HG03175 (cell line): ENCODE results near the gene BCS1L.

Experiments
- ATAC-seq: cut with Tn5 transposase; IDR thresholded peaks from one replicate; pipeline ENCODE4 v1.9.1; 2021; ENCODE audit warnings: mild to moderate bottlenecking, moderate library complexity; ENCODE audit not compliant: unreplicated experiment

The BCS1L gene

GRCh38 chr2:218659258-218659987 is at the start of gene BCS1L, which contains the start of gene ZNF142:
Gene BCS1L (plus strand): TSS chr2:218659683. CDS start chr2:218660988, 1,305 bp downstream.
Gene ZNF142 (minus strand): TSS chr2:218659623. CDS start chr2:218656429, 3,194 bp downstream.
- ATAC-seq: peak; percentile 96

GRCh38 chr2:218615868-218616315 is 43.6 kb upstream of the BCS1L start:
- ATAC-seq: no peak

GRCh38 chr2:218618102-218618860 is 41.2 kb upstream of the BCS1L start:
- ATAC-seq: no peak

GRCh38 chr2:218621007-218621406 is 38.5 kb upstream of the BCS1L start:
- no peak for ATAC-seq

GRCh38 chr2:218622606-218623365 is 36.7 kb upstream of the BCS1L start:
- no peak for ATAC-seq

- no peak for ATAC-seq
Measured at GRCh38 chr2:218623366-218623705, 36.1 kb upstream of the BCS1L start.

- no peak for ATAC-seq
Measured at GRCh38 chr2:218626369-218626768, 33.1 kb upstream of the BCS1L start.

GRCh38 chr2:218627939-218628338 is 31.5 kb upstream of the BCS1L start:
- no peak for ATAC-seq

GRCh38 chr2:218631837-218632236 is 27.6 kb upstream of the BCS1L start:
- ATAC-seq: no peak

- ATAC-seq: no peak
Measured at GRCh38 chr2:218635719-218636118, 23.8 kb upstream of the BCS1L start.

GRCh38 chr2:218638372-218638771 is 21.1 kb upstream of the BCS1L start:
- ATAC-seq: no peak

GRCh38 chr2:218642121-218642656 is 17.3 kb upstream of the BCS1L start:
- ATAC-seq: no peak

- ATAC-seq: no peak
Measured at GRCh38 chr2:218642786-218643185, 16.7 kb upstream of the BCS1L start.

- no peak for ATAC-seq
Measured at GRCh38 chr2:218643751-218644310, 15.7 kb upstream of the BCS1L start.

GRCh38 chr2:218644721-218645120 is 14.8 kb upstream of the BCS1L start:
- no peak for ATAC-seq

GRCh38 chr2:218645126-218645525 is 14.4 kb upstream of the BCS1L start:
- ATAC-seq: no peak

GRCh38 chr2:218648088-218648786 is 11.2 kb upstream of the BCS1L start:
- ATAC-seq: no peak

- ATAC-seq: no peak
Measured at GRCh38 chr2:218648787-218649100, 10.7 kb upstream of the BCS1L start.

- ATAC-seq: no peak
Measured at GRCh38 chr2:218655751-218656150, 3.7 kb upstream of the BCS1L start.

GRCh38 chr2:218658671-218659257 is 719 bp upstream of the BCS1L start:
- peak; percentile 45 for ATAC-seq
